IPS-NIHi11 (cell line): ENCODE results near the gene IPO13.

Source experiments
- DNase-seq: peaks from one replicate; pipeline ENCODE4 v3.0.0; 2012; ENCODE audit warnings: mixed read lengths, low spot score

The IPO13 gene

GRCh38 chr1:43990271-43991199, 43.8 kb downstream of the IPO13 start:
- DNase-seq = no peak

- no peak for DNase-seq
Measured at GRCh38 chr1:43991200-43991475, 44.4 kb downstream of the IPO13 start.

- peak; percentile 88 for DNase-seq
Measured at GRCh38 chr1:43991476-43992231, 44.9 kb downstream of the IPO13 start, which contains the start of gene CCDC24. Gene CCDC24, plus strand, starts transcription at chr1:43991599. Its CDS starts 280 bp downstream, at chr1:43991879.

- DNase-seq = no peak
Measured at GRCh38 chr1:43992232-43992995, 45.7 kb downstream of the IPO13 start.

- no peak for DNase-seq
Measured at GRCh38 chr1:43993206-43993914, 46.6 kb downstream of the IPO13 start.

GRCh38 chr1:43994071-43994470, 47.3 kb downstream of the IPO13 start:
- DNase-seq = no peak

GRCh38 chr1:43994794-43995790, 48.3 kb downstream of the IPO13 start:
- peak; percentile 74 for DNase-seq

- DNase-seq = no peak
Measured at GRCh38 chr1:43995984-43996732, 49.4 kb downstream of the IPO13 start.

GRCh38 chr1:43996733-43997115, 50.0 kb downstream of the IPO13 start:
- DNase-seq = no peak

GRCh38 chr1:43997295-43997999, 50.7 kb downstream of the IPO13 start:
- no peak for DNase-seq

GRCh38 chr1:43998000-43998378, 51.2 kb downstream of the IPO13 start:
- no peak for DNase-seq

GRCh38 chr1:43999455-43999854, 52.7 kb downstream of the IPO13 start:
- DNase-seq = no peak

- no peak for DNase-seq
Measured at GRCh38 chr1:44000122-44000665, 53.4 kb downstream of the IPO13 start.

- DNase-seq = no peak
Measured at GRCh38 chr1:44002165-44002564, 55.4 kb downstream of the IPO13 start.

- DNase-seq = peak; percentile 66
Measured at GRCh38 chr1:44002606-44003157, 55.9 kb downstream of the IPO13 start.

- DNase-seq = no peak
Measured at GRCh38 chr1:44008259-44008658, 61.5 kb downstream of the IPO13 start.

GRCh38 chr1:44010935-44011471, 64.3 kb downstream of the IPO13 start:
- DNase-seq = no peak

- DNase-seq = no peak
Measured at GRCh38 chr1:44012404-44012803, 65.7 kb downstream of the IPO13 start.
